RCC 7860 (cell line): ENCODE measurements around the gene PYDC1.
"Not testable (repeated sequence)": the region's sequence is repeated elsewhere in the genome, so short reads cannot be mapped to it uniquely, and the experiment has no call there.

Source experiments
- DNase-seq: peaks from one replicate; pipeline ENCODE4 v3.0.0-alpha.2; 2015; ENCODE audit warnings: low spot score
- FAIRE-seq: peaks from 2 replicates; lab custom pipeline; 2012; peaks lifted over from hg19 to GRCh38; lab: Jason Lieb, UNC

The PYDC1 gene

DNA sequence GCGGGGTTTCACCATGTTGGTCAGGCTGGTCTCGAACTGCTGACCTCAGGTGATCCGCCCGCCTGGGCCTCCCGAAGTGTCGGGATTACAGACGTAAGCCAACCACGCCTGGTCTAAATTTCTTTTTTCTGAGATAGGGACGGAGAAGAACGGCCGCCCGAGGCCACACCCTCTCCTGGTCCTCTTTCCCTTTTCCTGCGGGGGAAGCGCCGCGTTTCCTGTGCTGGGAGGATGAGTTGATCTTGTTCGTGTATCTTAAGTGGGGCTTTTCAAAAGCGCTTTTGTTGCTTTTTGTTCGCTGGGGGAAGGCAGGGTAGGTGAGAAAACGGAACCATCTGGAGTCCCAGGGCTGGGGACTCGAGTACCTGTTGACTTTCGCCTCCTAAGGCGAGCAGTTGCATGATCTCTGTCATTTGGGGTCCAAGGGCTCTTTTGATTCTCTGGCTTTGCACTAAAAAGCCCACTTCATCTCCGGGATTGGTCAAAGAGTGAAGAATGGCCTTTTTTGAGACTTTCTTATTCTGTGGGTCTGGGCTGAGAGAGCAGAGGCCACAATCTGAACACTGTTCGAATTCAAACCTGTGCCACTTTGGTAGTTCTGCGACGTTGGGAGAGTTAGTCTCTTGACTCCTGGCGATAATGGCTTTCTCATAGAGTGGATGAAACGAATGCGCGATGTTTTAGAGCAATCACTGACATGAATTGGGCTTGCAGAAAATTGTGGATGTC is 35.7 kb downstream of the PYDC1 start:
- no peak for FAIRE-seq
- DNase-seq, result peak; percentile 39

DNA sequence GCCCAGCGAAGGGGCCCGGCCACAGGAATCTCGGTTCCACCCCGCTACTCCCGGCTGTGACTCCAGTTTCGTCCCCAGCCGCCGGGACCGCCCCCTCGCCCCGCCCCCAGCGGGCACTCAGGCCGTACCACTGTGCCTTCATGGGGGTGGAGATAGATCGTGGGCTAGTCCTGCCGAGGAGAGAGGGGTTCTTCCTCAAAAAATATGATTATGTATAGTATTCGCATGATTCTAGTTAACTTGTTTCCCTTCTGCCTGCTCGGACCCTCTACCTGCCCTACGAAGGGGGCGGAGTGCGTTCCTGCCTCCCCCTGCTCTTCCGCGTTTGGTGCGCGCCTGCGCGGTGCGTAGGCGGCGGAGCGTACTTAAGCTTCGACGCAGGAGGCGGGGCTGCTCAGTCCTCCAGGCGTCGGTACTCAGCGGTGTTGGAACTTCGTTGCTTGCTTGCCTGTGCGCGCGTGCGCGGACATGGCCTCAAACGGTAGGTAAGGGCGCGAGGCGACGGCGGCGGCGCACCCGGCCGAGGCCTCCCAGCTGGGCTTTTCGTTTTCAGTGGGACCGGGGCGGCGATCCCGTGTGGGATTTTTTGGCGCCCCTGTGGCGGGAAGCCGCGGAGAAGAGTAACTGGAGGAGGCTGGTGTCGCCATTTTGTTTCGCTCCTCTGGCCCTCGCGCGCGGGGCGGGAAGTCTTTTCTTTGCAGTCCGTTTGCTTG is 37.0 kb downstream of the PYDC1 start, which contains the start of gene FUS:
Gene FUS (plus strand): TSS at position 393 of the 713 bp plus-strand sequence. CDS start 76 bp downstream, at position 469.
- FAIRE-seq (no peak), DNase-seq (peak; percentile 75)

- FAIRE-seq, result no peak
- DNase-seq, result no peak
These were observed 37.7 kb downstream of the PYDC1 start for GRCh38 chr16:31179219-31179746.

GRCh38 chr16:31177136-31177535 is 39.8 kb downstream of the PYDC1 start:
- FAIRE-seq (peak; percentile 98), DNase-seq (peak; percentile 97)

DNA sequence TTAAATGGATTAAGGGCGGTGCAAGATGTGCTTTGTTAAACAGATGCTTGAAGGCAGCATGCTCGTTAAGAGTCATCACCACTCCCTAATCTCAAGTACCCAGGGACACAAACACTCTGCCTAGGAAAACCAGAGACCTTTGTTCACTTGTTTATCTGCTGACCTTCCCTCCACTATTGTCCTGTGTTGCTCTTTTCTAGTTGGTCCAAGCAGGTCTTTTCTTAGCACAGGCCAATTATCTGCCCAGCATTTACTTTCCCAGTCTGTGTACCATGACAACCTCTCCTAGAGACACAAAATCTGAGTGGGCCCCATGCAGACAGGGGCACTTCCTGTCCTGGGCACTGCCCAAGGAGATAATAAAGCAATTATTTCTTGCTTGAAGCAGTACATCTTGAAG is 46.9 kb downstream of the PYDC1 start:
- not testable (repeated sequence) for FAIRE-seq, DNase-seq

DNA sequence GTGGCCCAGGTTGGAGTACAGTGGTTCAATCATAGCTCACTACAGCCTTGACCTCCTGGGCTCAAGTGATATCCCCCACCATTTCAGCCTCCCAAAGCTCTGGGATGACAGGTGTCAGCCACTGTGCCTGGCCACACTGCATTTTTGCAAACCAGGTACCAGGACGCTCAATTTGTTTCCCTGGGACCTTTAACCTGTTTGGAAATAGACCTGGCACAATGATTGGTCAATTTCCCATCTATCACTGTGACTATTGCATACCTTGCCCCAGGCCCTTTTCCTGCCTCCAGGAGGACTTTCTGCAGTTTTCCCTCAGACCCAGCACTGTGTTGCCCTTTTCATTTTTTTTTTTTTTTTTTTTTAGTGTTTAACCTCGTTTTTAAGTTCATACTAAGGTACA is 48.1 kb downstream of the PYDC1 start:
- FAIRE-seq (no peak), DNase-seq (no peak)

- FAIRE-seq, result no peak
- no peak for DNase-seq
These were observed 49.6 kb downstream of the PYDC1 start for GRCh38 chr16:31167315-31167714.
